Peyer's patch (tissue), 4 donors: ENCODE measurements around the gene USF2.

ENCODE experiments used
- CTCF ChIP-seq, 6 experiments: fragments of 450-650 bp in 4 of 6; fragments of 200-600 bp in 2 of 6; sonication (generic) in 1 of 6; IDR thresholded peaks; one replicate each; pipeline ENCODE4 v1.5.1; 2017 to 2019; ENCODE audit warnings: antibody characterized with exemption in 6 of 6, mild to moderate bottlenecking in 3 of 6, moderate library complexity in 1 of 6
- POLR2A ChIP-seq, 2 donors: fragments of 450-650 bp; IDR thresholded peaks; one replicate each; pipeline ENCODE4 v1.5.1; 2017; ENCODE audit warnings: antibody characterized with exemption in 2 of 2, mild to moderate bottlenecking in 2 of 2, moderate library complexity in 2 of 2

- TF ChIP-seq CTCF (IDR thresholded peaks at IDR 0.05) (no peak), POLR2A (IDR thresholded peaks at IDR 0.05) (no peak)
Measured at GRCh38 chr19:35322014-35322413, 53.3 kb downstream of the USF2 start.
